ENCODE measurements around the gene C17orf100. TPM values are rescaled to one million over a fixed set of nuclear protein-coding genes. Genes with fewer than 3 reads are reported as not detected.
A peak's percentile ranks its signal among the peaks of the same experiment; 100 is the strongest.
"Not testable (repeated sequence)": the region's sequence is repeated elsewhere in the genome, so short reads cannot be mapped to it uniquely, and the experiment has no call there.

The C17orf100 gene
- polyA plus RNA-seq, 1 donor = 8.1 TPM

- no CpG with 5 or more reads among the region's 11 CpGs for whole genome bisulfite sequencing (ENCODE audit: insufficient coverage, low lambda C conversion rate)
These were observed 39.1 kb downstream of the C17orf100 start for GRCh38 chr17:6690641-6691040.

GRCh38 chr17:6691546-6691945 lies 40.0 kb downstream of the C17orf100 start:
- no peaks in the 10 kb centered on the region for H3K36me3 ChIP-seq (ENCODE audit: control insufficient read depth, insufficient read depth, low read length)
- DNase-seq = peak; percentile 73 to 79
- 60% methylated on average over 2 of the region's 3 CpGs for WGBS (ENCODE audit: insufficient coverage, low lambda C conversion rate)
- H3K27me3 ChIP-seq (ENCODE audit: control insufficient read depth, insufficient read depth, low read length) = no peaks in the 10 kb centered on the region
- peaks cover 5% of the 10 kb centered on the region for H3K4me1 ChIP-seq (ENCODE audit: control insufficient read depth, insufficient read depth, low read length)
- peak overlapping the region; percentile 72 for H3K27ac ChIP-seq (ENCODE audit: low read length)
- no peak overlapping the region for H3K4me3 ChIP-seq (ENCODE audit: low read length)
- no peaks in the 10 kb centered on the region for H3K9me3 ChIP-seq (ENCODE audit: control insufficient read depth, low read depth, low read length)

More at GRCh38 chr17:6690641-6691040, 39.1 kb downstream of the C17orf100 start:
- no peak for DNase-seq
- Histone ChIP-seq H3K36me3 (ENCODE audit: control insufficient read depth, insufficient read depth, low read length) (no peaks in the 10 kb centered on the region), H3K27me3 (ENCODE audit: control insufficient read depth, insufficient read depth, low read length) (no peaks in the 10 kb centered on the region), H3K4me3 (ENCODE audit: low read length) (no peak overlapping the region), H3K27ac (ENCODE audit: low read length) (no peak overlapping the region), H3K4me1 (ENCODE audit: control insufficient read depth, insufficient read depth, low read length) (peaks cover 5% of the 10 kb centered on the region), H3K9me3 (ENCODE audit: control insufficient read depth, low read depth, low read length) (no peaks in the 10 kb centered on the region)

- H3K9me3 ChIP-seq (ENCODE audit: control insufficient read depth, low read depth, low read length); H3K27me3 ChIP-seq (ENCODE audit: control insufficient read depth, insufficient read depth, low read length); H3K36me3 ChIP-seq (ENCODE audit: control insufficient read depth, insufficient read depth, low read length); H3K4me1 ChIP-seq (ENCODE audit: control insufficient read depth, insufficient read depth, low read length); H3K4me3 ChIP-seq (ENCODE audit: low read length); DNase-seq: not testable (repeated sequence)
- 82% methylated on average over 4 of the region's 6 CpGs for WGBS (ENCODE audit: insufficient coverage, low lambda C conversion rate)
- peak overlapping the region; percentile 72 for H3K27ac ChIP-seq (ENCODE audit: low read length)
These were observed 40.4 kb downstream of the C17orf100 start for GRCh38 chr17:6691958-6692357.

GRCh38 chr17:6695051-6695450 lies 43.5 kb downstream of the C17orf100 start:
- Histone ChIP-seq H3K4me3 (ENCODE audit: low read length) (no peak overlapping the region), H3K36me3 (ENCODE audit: control insufficient read depth, insufficient read depth, low read length) (no peaks in the 10 kb centered on the region), H3K4me1 (ENCODE audit: control insufficient read depth, insufficient read depth, low read length) (peaks cover 14% of the 10 kb centered on the region), H3K9me3 (ENCODE audit: control insufficient read depth, low read depth, low read length) (no peaks in the 10 kb centered on the region), H3K27me3 (ENCODE audit: control insufficient read depth, insufficient read depth, low read length) (no peaks in the 10 kb centered on the region), H3K27ac (ENCODE audit: low read length) (no peak overlapping the region)
- no peak for DNase-seq
- WGBS (ENCODE audit: insufficient coverage, low lambda C conversion rate) = 100% methylated on average over 1 of the region's 2 CpGs

GRCh38 chr17:6695565-6695964 lies 44.0 kb downstream of the C17orf100 start:
- Histone ChIP-seq H3K4me1 (ENCODE audit: control insufficient read depth, insufficient read depth, low read length) (peaks cover 19% of the 10 kb centered on the region), H3K36me3 (ENCODE audit: control insufficient read depth, insufficient read depth, low read length) (no peaks in the 10 kb centered on the region), H3K9me3 (ENCODE audit: control insufficient read depth, low read depth, low read length) (no peaks in the 10 kb centered on the region), H3K27me3 (ENCODE audit: control insufficient read depth, insufficient read depth, low read length) (no peaks in the 10 kb centered on the region), H3K4me3 (ENCODE audit: low read length) (no peak overlapping the region), H3K27ac (ENCODE audit: low read length) (no peak overlapping the region)
- no peak for DNase-seq
- WGBS (ENCODE audit: insufficient coverage, low lambda C conversion rate) = no CpG with 5 or more reads among the region's 13 CpGs

- no CpG with 5 or more reads among the region's 5 CpGs for WGBS (ENCODE audit: insufficient coverage, low lambda C conversion rate)
- no peaks in the 10 kb centered on the region for H3K9me3 ChIP-seq (ENCODE audit: control insufficient read depth, low read depth, low read length)
- no peak for DNase-seq
- peaks cover 27% of the 10 kb centered on the region for H3K4me1 ChIP-seq (ENCODE audit: control insufficient read depth, insufficient read depth, low read length)
- no peaks in the 10 kb centered on the region for H3K36me3 ChIP-seq (ENCODE audit: control insufficient read depth, insufficient read depth, low read length)
- H3K4me3 ChIP-seq (ENCODE audit: low read length) = no peak overlapping the region
- no peak overlapping the region for H3K27ac ChIP-seq (ENCODE audit: low read length)
- no peaks in the 10 kb centered on the region for H3K27me3 ChIP-seq (ENCODE audit: control insufficient read depth, insufficient read depth, low read length)
These were observed 45.3 kb downstream of the C17orf100 start for GRCh38 chr17:6696906-6697305.

GRCh38 chr17:6698004-6698403 lies 46.4 kb downstream of the C17orf100 start:
- Histone ChIP-seq H3K27me3 (ENCODE audit: control insufficient read depth, insufficient read depth, low read length) (no peaks in the 10 kb centered on the region), H3K36me3 (ENCODE audit: control insufficient read depth, insufficient read depth, low read length) (no peaks in the 10 kb centered on the region), H3K9me3 (ENCODE audit: control insufficient read depth, low read depth, low read length) (no peaks in the 10 kb centered on the region), H3K27ac (ENCODE audit: low read length) (no peak overlapping the region), H3K4me1 (ENCODE audit: control insufficient read depth, insufficient read depth, low read length) (peaks cover 22% of the 10 kb centered on the region), H3K4me3 (ENCODE audit: low read length) (no peak overlapping the region)
- WGBS (ENCODE audit: insufficient coverage, low lambda C conversion rate) = no CpG with 5 or more reads among the region's 11 CpGs
- DNase-seq = no peak

GRCh38 chr17:6699997-6700947 lies 48.7 kb downstream of the C17orf100 start:
- Histone ChIP-seq H3K4me1 (ENCODE audit: control insufficient read depth, insufficient read depth, low read length) (peaks cover 29% of the 10 kb centered on the region), H3K27me3 (ENCODE audit: control insufficient read depth, insufficient read depth, low read length) (no peaks in the 10 kb centered on the region), H3K36me3 (ENCODE audit: control insufficient read depth, insufficient read depth, low read length) (no peaks in the 10 kb centered on the region), H3K27ac (ENCODE audit: low read length) (peak overlapping the region; percentile 72), H3K9me3 (ENCODE audit: control insufficient read depth, low read depth, low read length) (no peaks in the 10 kb centered on the region), H3K4me3 (ENCODE audit: low read length) (no peak overlapping the region)
- DNase-seq = peak; percentile 73 to 84
- WGBS (ENCODE audit: insufficient coverage, low lambda C conversion rate) = 40% methylated on average over 1 of the region's 16 CpGs

- Histone ChIP-seq H3K27me3 (ENCODE audit: control insufficient read depth, insufficient read depth, low read length) (no peaks in the 10 kb centered on the region), H3K36me3 (ENCODE audit: control insufficient read depth, insufficient read depth, low read length) (no peaks in the 10 kb centered on the region), H3K9me3 (ENCODE audit: control insufficient read depth, low read depth, low read length) (no peaks in the 10 kb centered on the region), H3K4me3 (ENCODE audit: low read length) (no peak overlapping the region), H3K27ac (ENCODE audit: low read length) (peak overlapping the region; percentile 72), H3K4me1 (ENCODE audit: control insufficient read depth, insufficient read depth, low read length) (peaks cover 29% of the 10 kb centered on the region)
- WGBS (ENCODE audit: insufficient coverage, low lambda C conversion rate) = no CpG with 5 or more reads among the region's 8 CpGs
- peak in 1 of 2 donors; percentile 38 for DNase-seq
These were observed 49.4 kb downstream of the C17orf100 start for GRCh38 chr17:6700948-6701307.

GRCh38 chr17:6701719-6702118 lies 50.2 kb downstream of the C17orf100 start:
- peak in 1 of 2 donors; percentile 11 for DNase-seq
- H3K9me3 ChIP-seq (ENCODE audit: control insufficient read depth, low read depth, low read length) = no peaks in the 10 kb centered on the region
- H3K4me1 ChIP-seq (ENCODE audit: control insufficient read depth, insufficient read depth, low read length) = peaks cover 29% of the 10 kb centered on the region
- WGBS (ENCODE audit: insufficient coverage, low lambda C conversion rate) = no CpG with 5 or more reads among the region's 11 CpGs
- no peak overlapping the region for H3K4me3 ChIP-seq (ENCODE audit: low read length)
- no peaks in the 10 kb centered on the region for H3K27me3 ChIP-seq (ENCODE audit: control insufficient read depth, insufficient read depth, low read length)
- no peak overlapping the region for H3K27ac ChIP-seq (ENCODE audit: low read length)
- no peaks in the 10 kb centered on the region for H3K36me3 ChIP-seq (ENCODE audit: control insufficient read depth, insufficient read depth, low read length)
